ENCODE measurements around the gene PXDN. TPM values are rescaled to one million over a fixed set of nuclear protein-coding genes. Genes with fewer than 3 reads are reported as not detected.

Gene PXDN
- total RNA-seq, 2 donors from 2014 or later = not detected

DNA sequence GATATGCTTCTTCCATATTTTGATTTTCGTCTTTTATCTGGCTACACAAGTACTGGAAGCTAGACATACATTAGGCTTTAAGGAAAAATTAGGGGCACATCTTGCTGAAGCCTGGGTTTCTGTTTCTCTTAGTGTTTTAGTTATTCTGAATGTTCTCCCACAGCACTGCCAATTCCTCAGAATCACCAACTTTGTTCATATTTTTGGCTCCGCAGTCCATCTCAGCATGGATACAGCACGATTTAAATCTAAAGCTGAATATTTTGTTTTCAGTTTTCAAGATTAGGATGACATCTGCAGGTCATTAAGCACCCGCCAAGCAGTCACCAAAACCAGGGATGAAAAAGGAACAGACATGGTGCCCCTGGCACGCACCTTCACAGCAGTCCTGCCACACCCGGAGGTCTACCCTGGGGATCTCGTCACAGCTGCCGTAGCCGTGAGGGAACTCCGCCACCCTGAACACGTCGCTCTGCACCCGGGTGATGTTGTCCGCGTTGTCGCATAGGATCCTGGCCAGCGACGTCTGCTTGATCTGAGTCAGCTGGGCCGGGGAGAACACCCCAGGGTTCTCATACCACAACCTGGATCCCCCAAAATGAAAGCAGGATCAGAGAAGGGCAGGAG lies 101.2 kb downstream of the PXDN start:
- no peak overlapping the region for H3K27ac Mint-ChIP-seq
- no peak for ATAC-seq (replicated peaks)
- H3K36me3 Mint-ChIP-seq (ENCODE audit: low read depth) = no peaks in the 10 kb centered on the region
- no peaks in the 10 kb centered on the region for H3K4me1 Mint-ChIP-seq
- no peak overlapping the region for H3K4me3 Mint-ChIP-seq
- no peaks in the 10 kb centered on the region for H3K9me3 Mint-ChIP-seq
- no peaks in the 10 kb centered on the region for H3K27me3 Mint-ChIP-seq

DNA sequence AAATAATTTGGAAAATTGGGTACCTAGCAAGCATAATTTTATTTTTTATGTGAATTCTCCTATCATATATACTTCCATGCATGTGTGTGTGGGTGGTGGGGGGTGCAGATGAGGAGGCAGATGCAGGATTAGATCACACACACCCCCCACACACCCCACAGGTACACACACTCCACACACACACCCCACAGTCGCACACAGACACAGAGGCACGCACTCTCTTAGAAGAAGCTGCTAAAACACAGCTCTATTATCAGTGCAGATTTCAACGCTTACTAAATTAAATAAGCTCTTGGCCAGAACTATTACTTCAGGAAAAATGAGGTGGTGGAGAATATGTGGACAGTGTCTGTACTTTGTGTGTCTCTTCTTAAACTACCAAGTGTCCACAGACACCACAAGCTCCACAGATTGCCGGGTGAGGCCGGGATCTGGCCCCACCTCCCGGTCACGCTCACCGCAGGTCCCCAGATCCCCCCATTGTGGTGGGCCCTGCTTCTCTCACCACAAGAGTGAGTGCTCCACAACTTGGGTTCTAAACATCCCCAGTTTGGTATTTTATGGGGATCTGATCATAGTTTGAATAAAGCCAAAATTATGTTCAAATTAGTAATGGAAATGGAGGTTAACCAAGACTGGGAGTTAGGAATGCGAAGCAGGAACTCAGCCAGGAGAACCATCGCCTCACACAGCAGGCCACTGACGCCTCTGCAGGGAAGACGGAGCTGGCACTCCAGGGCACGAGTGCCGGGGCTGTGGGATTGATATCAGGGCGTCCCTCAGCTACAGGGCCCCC lies 102.1 kb downstream of the PXDN start:
- ATAC-seq (replicated peaks) = no peak
- H3K27ac Mint-ChIP-seq = no peak overlapping the region

DNA sequence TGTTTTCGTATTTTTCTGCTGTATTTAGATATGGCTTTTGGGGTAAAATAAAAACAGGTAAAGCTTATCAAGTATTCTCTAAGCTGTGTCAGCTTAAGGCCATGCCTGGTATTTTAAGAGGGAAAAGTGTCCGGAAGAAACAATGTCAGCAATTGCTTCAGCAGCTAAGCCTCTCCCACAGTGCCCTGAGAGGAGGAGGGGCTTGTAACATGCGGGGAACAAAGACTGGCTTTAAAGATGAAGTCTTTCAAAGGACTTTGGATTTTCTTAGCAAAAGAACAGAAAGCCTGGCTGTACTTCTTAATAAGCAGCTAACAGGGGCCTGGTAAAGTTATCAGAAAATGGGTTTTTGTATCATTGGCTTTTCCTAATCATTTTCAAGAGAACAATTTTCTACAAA lies 102.8 kb downstream of the PXDN start:
- H3K27ac Mint-ChIP-seq = no peak overlapping the region
- H3K9me3 Mint-ChIP-seq = no peaks in the 10 kb centered on the region
- peaks cover 4% of the 10 kb centered on the region for H3K27me3 Mint-ChIP-seq
- no peak overlapping the region for H3K4me3 Mint-ChIP-seq
- H3K36me3 Mint-ChIP-seq (ENCODE audit: low read depth) = no peaks in the 10 kb centered on the region
- no peaks in the 10 kb centered on the region for H3K4me1 Mint-ChIP-seq
- ATAC-seq (replicated peaks) = no peak

More for the DNA sequence above, 102.1 kb downstream of the PXDN start:
- H3K27me3 Mint-ChIP-seq = peaks cover 2% of the 10 kb centered on the region
- no peaks in the 10 kb centered on the region for H3K9me3 Mint-ChIP-seq
- no peak overlapping the region for H3K4me3 Mint-ChIP-seq
- H3K36me3 Mint-ChIP-seq (ENCODE audit: low read depth) = no peaks in the 10 kb centered on the region
- no peaks in the 10 kb centered on the region for H3K4me1 Mint-ChIP-seq

DNA sequence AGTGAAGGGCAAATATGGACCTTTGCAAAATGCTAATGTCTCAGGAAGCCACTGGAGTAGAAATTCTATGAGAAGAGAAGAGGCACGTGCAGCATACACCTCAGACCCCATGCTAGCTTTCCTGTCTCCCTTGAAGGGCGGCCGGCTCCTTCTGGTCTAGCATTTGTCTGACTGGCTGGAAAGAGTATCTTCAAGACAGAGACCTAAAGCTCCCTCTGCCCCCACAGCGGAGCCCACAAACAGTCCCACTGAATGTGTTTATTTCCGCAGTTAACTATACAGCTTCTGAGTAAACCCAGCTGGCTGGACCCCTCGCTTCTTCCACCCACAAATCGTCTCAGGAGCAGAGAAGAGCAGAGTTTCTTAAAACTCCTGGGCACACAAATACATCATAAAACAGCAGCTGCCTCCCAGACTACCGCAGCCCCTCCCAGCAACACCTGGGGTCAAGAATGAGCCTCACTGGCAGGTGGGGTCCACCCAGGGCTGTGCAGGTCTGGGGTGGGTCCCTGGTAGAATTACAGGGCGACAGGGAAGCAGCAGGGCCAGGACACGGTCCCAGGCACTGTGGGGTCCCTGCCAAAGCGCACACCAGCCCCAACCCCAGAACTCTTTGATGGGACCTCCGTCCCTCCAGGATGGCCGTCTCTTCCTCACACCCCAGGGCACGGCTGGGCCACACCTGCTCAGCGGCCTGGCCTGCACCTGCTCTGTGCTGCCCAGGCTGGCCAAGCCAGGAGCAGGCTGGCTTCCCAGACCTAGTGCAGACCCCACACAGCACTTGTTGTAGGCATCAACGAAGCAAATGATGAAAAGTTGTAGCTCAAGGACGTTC lies 103.8 kb downstream of the PXDN start:
- H3K4me1 Mint-ChIP-seq = no peaks in the 10 kb centered on the region
- H3K27ac Mint-ChIP-seq = no peak overlapping the region
- peaks cover 4% of the 10 kb centered on the region for H3K27me3 Mint-ChIP-seq
- no peak overlapping the region for H3K4me3 Mint-ChIP-seq
- no peaks in the 10 kb centered on the region for H3K36me3 Mint-ChIP-seq (ENCODE audit: low read depth)
- no peak for ATAC-seq (replicated peaks)
- H3K9me3 Mint-ChIP-seq = no peaks in the 10 kb centered on the region

DNA sequence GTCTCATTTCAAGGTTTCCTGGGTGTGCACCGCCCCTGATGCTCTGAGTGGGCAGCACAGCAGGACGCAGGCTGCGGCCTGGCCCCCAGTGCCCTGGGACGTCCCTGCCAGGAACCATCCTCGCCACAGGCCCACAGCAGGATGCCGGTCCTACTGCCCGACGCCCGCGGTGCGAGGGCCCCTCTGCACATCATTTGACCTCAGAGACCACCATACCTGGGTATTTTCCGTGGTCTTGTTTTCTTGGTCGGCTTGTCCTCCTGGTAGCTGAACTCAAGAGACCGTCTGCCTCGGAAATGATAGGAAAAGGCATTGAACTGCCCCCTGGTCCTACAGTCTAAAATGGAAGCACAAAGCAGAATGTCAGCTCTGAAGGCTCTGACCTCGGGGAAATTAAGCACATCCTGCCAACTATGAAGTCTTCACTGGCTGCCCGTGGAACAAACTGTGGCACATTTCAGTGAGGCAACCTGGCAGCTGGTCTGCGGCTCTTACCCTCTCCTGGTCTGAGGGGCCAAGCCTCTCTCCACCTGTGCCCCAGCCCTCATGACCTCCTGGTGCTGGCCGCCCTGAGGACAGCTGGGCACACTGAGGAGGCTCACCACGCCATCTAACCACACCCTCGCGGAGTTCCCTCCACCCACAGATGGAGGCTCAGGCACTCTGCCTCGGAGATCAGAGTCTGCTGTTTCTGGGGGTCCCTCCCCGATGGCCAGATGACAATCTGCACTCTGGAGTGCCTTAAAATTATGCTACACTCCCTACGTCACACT lies 105.0 kb downstream of the PXDN start:
- no peak overlapping the region for H3K4me3 Mint-ChIP-seq
- H3K36me3 Mint-ChIP-seq (ENCODE audit: low read depth) = no peaks in the 10 kb centered on the region
- no peaks in the 10 kb centered on the region for H3K4me1 Mint-ChIP-seq
- no peak overlapping the region for H3K27ac Mint-ChIP-seq
- no peak for ATAC-seq (replicated peaks)
- H3K27me3 Mint-ChIP-seq = peaks cover 4% of the 10 kb centered on the region
- H3K9me3 Mint-ChIP-seq = no peaks in the 10 kb centered on the region

DNA sequence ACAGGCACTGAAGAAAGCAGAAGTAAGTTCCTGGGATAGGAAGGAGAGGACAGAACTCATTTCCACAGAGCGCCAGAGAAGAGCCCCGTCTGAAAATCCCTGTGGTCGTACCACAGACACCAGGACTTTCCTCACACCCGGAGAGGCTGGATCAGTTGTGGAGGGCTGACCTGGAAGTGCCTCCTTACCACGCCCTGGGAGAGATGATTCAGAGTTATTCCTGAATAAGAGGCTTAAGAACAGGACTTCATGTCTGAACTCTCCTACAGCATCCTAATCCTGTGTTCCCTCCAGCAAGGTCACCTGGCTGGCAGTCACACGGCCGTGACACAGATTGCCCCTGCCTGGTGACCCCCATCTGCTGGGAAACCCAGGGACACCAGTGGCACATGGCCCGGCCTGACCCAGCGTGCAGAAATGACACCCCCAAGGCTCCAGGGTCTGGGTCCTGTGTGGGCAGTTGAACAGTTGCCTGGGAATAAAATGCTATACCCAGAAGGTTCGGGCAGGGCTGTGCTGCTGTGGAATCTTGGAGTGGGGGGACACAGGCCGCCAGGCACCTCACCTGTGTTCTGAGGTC lies 105.9 kb downstream of the PXDN start:
- no peaks in the 10 kb centered on the region for H3K36me3 Mint-ChIP-seq (ENCODE audit: low read depth)
- no peak overlapping the region for H3K4me3 Mint-ChIP-seq
- no peak overlapping the region for H3K27ac Mint-ChIP-seq
- H3K4me1 Mint-ChIP-seq = no peaks in the 10 kb centered on the region
- H3K27me3 Mint-ChIP-seq = peaks cover 4% of the 10 kb centered on the region
- no peak for ATAC-seq (replicated peaks)
- H3K9me3 Mint-ChIP-seq = no peaks in the 10 kb centered on the region

DNA sequence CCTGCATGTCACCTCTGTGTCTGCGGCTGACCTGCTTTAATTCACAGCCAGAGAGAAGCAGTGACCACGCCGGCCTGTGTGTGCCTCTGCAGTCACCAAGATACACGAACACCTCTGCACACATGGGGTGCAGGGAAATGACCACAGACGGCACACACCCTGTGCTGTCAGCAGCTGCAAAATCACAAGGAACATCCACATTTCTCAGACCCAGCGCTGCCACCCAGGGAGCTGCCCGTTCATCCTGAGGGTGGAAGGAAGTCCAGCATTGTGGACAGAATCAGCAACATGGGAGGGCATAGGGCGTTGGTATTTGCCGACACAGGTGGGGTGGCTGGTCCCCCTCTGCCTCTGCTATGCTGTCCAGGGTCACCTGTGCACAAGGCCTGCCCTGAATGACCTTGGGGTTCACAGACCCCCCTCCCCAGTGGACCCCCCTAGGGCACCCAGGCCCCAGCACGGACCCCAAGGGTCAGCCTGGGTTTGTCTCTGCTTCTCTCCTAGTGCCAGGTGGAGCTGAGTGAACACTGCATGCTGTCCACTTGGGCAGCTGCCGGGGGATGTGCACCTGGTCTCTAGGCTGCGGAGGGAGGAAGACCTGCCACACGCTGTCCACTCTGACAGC lies 107.4 kb downstream of the PXDN start:
- Mint-ChIP-seq H3K27me3 (peaks cover 8% of the 10 kb centered on the region), H3K9me3 (no peaks in the 10 kb centered on the region), H3K4me3 (no peak overlapping the region), H3K27ac (no peak overlapping the region), H3K36me3 (ENCODE audit: low read depth) (no peaks in the 10 kb centered on the region), H3K4me1 (no peaks in the 10 kb centered on the region)
- no peak for ATAC-seq (replicated peaks)

DNA sequence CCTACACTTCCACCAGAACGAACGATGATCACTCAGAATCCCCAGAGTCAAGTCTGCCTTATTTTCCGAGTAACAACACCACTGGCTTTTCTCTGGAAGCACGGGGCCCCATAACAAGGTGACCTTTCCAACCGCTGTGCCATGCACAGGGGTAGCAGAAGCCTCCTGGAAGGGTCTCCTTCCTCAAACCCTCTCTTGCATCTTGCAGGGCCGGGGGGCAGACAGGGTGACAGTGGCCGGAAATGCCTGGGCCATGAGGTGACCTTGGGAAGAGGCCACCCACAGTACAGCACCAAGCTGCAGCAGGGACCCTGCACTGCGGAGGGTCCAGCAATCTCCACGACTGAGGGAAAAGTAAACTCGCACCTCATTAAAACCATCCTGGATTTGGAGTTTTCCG lies 108.5 kb downstream of the PXDN start:
- Mint-ChIP-seq H3K27me3 (peaks cover 8% of the 10 kb centered on the region), H3K27ac (no peak overlapping the region), H3K4me3 (no peak overlapping the region), H3K4me1 (no peaks in the 10 kb centered on the region), H3K9me3 (no peaks in the 10 kb centered on the region), H3K36me3 (ENCODE audit: low read depth) (no peaks in the 10 kb centered on the region)
- no peak for ATAC-seq (replicated peaks)

DNA sequence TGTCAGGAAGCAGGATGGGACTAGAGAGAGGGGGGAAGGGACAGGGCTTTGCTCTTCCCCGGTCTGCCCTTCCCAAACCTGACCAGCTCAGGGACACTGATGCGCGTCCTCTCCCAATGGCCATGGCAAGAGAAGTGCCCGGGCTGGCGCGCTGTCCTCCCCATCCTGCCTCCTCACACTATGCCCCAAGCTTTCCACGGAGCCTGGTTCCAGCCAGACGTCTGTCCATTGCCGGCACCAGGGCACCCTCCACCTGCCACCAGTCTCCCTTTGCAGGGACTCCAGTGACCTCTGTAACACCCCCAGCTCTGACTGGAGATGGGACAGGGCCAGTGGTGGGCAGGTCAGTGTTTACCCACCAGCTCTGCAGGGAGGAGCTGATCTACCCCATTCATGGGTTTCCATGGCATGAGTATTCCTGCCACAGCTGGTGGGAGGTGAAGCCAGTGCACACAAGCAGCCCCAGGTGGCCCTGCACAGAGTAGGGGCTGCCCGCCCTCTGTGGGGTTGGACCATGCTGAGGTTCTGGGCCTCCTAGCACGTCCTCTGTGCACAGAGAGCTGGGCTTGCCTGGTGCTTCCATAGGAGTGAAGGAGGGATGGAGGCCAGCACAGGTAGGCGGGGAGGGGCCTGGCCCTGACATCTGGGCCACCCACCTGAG lies 109.5 kb downstream of the PXDN start:
- H3K36me3 Mint-ChIP-seq (ENCODE audit: low read depth) = no peaks in the 10 kb centered on the region
- H3K4me3 Mint-ChIP-seq = no peak overlapping the region
- no peaks in the 10 kb centered on the region for H3K9me3 Mint-ChIP-seq
- H3K4me1 Mint-ChIP-seq = no peaks in the 10 kb centered on the region
- H3K27me3 Mint-ChIP-seq = peaks cover 8% of the 10 kb centered on the region
- ATAC-seq (replicated peaks) = no peak
- H3K27ac Mint-ChIP-seq = no peak overlapping the region

DNA sequence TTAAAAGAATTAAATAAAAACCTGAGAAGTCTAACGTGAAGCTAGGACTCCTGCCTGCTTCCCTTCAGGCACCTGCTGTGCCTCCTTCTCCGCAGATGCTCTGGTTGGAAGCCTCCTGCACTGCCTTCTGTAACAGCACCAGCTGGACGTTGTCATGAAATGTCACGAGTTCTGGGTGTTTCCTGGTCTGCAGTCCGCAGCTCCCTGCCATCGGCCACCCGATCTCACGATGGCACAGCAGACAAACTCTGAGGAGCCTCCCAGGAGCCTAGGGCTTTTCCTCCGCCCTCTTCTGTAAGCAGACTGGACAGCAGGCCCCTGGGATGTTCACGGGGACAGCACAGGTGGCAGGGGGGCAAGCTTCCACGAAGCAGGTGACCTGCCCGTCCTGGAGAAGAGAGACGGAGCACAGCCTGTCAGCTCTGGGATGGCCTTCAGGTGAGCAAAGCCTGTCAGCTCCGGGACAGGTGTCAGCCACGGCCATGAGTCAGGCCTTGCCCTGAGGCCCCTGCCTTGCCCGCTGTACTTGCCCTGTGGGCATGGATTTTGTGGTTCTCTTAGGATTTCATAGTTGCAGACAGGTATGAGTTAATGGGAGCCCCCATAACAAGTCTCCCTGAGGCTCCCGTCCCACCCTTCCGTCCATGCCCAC lies 110.3 kb downstream of the PXDN start:
- H3K4me1 Mint-ChIP-seq = no peaks in the 10 kb centered on the region
- no peaks in the 10 kb centered on the region for H3K36me3 Mint-ChIP-seq (ENCODE audit: low read depth)
- H3K27me3 Mint-ChIP-seq = peaks cover 8% of the 10 kb centered on the region
- H3K4me3 Mint-ChIP-seq = no peak overlapping the region
- no peak overlapping the region for H3K27ac Mint-ChIP-seq
- no peaks in the 10 kb centered on the region for H3K9me3 Mint-ChIP-seq
- no peak for ATAC-seq (replicated peaks)

DNA sequence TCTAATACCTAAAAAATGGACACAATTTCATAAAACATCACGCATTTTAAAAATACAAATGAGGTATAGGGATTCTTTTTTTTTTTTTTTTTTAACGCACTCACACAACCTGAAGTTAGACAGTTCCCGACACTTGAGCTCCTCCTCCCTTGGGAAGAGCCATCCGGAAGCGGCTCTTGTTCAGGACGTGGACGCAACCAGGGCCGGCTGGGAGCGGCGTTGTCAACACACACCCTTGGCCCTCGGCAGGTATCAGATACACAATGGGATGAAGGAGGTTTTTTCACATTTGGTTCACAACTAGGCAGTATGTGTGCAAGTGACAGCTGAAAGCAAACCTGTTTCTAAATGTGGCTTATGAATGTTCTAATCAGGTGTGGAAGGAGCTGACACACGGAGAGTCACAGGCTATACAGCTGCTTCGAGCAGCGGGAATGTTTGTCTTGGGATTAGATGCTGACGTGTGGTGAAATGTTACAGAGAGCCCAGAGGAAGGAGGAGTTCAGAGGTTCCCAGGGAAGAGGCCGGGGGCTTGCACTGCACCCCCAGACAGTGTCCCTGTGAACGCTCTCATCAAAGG lies 111.1 kb downstream of the PXDN start:
- peaks cover 13% of the 10 kb centered on the region for H3K27me3 Mint-ChIP-seq
- no peaks in the 10 kb centered on the region for H3K36me3 Mint-ChIP-seq (ENCODE audit: low read depth)
- H3K27ac Mint-ChIP-seq = no peak overlapping the region
- no peaks in the 10 kb centered on the region for H3K4me1 Mint-ChIP-seq
- no peak for ATAC-seq (replicated peaks)
- no peak overlapping the region for H3K4me3 Mint-ChIP-seq
- H3K9me3 Mint-ChIP-seq = no peaks in the 10 kb centered on the region

DNA sequence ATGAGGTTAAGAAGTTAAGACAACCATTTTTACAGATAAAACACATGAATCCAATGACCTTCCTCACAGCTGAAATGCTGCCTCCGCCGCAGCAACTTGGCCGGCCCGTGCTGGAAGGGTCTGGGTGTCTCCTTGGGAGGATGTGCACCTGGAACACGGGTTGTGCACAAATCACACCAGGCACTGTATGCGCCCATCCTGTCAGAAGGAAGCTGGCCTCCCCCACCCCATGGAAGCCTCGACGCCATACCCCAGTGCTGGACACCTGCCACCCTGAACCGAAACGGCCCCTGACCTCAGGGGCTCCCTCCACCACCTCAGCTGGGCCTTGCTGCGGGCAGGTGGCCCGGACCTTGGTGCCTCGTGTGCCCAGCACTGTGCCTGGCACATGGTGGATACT lies 111.8 kb downstream of the PXDN start:
- peaks cover 13% of the 10 kb centered on the region for H3K27me3 Mint-ChIP-seq
- ATAC-seq (replicated peaks) = no peak
- no peak overlapping the region for H3K27ac Mint-ChIP-seq
- no peaks in the 10 kb centered on the region for H3K4me1 Mint-ChIP-seq
- no peaks in the 10 kb centered on the region for H3K36me3 Mint-ChIP-seq (ENCODE audit: low read depth)
- no peak overlapping the region for H3K4me3 Mint-ChIP-seq
- H3K9me3 Mint-ChIP-seq = no peaks in the 10 kb centered on the region

DNA sequence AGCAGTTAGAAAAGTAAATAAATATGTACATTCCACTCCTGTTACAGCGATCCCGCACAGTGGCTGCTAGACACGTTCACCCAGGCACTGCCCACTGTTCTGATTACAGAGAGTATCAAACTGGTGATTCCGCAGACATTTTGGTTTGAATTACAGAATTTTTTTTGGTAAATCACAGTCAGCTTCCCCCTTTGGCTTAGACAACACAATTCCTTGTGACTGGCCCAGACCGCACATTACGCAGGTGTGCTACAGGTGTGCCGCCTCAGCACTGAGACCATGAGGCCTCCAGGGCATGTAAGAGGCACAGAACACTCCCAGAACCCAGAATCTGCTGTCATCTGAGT lies 112.3 kb downstream of the PXDN start:
- Mint-ChIP-seq H3K4me3 (no peak overlapping the region), H3K27me3 (peaks cover 10% of the 10 kb centered on the region), H3K9me3 (no peaks in the 10 kb centered on the region), H3K27ac (no peak overlapping the region), H3K36me3 (ENCODE audit: low read depth) (no peaks in the 10 kb centered on the region), H3K4me1 (no peaks in the 10 kb centered on the region)
- no peak for ATAC-seq (replicated peaks)
